ENCODE results near the gene PLBD2. TPM values are rescaled to one million over a fixed set of nuclear protein-coding genes. Genes with fewer than 3 reads are reported as not detected.
A peak's percentile ranks its signal among the peaks of the same experiment; 100 is the strongest.

PLBD2 gene
- total and polyA plus RNA-seq, 9 of the 15 experiments (the other 6 are each of a cell fraction or from before 2014, with no cell fraction given): 2.4 to 37.4 (median 6.0) TPM

DNA sequence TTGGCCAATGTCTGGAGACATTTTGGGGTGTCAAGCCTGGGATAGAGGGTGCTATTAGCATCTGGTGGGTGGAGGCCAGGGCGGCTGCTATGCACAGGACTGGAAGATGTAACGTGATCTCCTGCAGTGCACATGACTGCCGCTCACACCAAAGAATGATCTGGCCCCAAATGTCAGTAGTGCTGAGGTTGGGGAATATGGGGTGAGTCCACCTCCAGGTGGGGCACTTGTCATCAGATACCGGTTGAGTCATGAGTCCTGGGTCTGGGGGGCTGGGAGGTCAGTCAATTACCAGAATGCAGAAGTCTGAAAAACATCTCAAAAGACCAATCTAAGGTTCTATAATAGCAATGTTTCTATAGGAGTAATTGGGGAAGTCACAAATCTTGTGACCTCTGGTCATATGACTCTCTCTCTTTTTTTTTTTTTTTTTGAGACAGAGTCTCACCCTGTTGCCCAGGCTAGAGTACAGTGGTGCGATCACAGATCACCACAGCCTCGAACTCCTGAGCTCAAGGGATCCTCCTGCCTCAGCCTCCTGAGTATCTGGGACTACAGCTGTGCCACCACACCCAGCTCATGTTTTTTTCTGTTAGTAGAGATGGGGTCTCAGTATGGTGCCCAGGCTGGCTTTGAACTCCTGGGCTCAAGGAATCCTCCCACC, 57.8 kb downstream of the PLBD2 start (continued):
- TF ChIP-seq CHD1 (IDR thresholded peaks at IDR 0.05; ENCODE audit: low read length) (no peak), ARID3B (CRISPR knock-in tag; IDR thresholded peaks at IDR 0.05; ENCODE audit: borderline replicate concordance) (no peak), NFE2 (IDR thresholded peaks at IDR 0.05; ENCODE audit: low read depth) (no peak), IFI16 (CRISPR knock-in tag; IDR thresholded peaks at IDR 0.05) (no peak), TEAD4 (IDR thresholded peaks at IDR 0.05; ENCODE audit: low read length) (no peak), TEAD4 (CRISPR knock-in tag; IDR thresholded peaks at IDR 0.05; ENCODE audit: borderline replicate concordance) (no peak), ZNF511 (CRISPR knock-in tag; IDR thresholded peaks at IDR 0.05) (no peak), ZNF239 (CRISPR knock-in tag; IDR thresholded peaks at IDR 0.05) (no peak), MCM2 (IDR thresholded peaks at IDR 0.05; ENCODE audit: low read depth) (no peak), ESRRA (IDR thresholded peaks at IDR 0.05; ENCODE audit: borderline replicate concordance, low read depth) (0 out of 2 replicates have a peak, but pooled peaks have one; percentile 17), BCOR (IDR thresholded peaks at IDR 0.05) (peak; percentile 66; the same call in 1 of the 2 replicates), FOXJ2 (tag; IDR thresholded peaks at IDR 0.05) (no peak), ZFX (CRISPR knock-in tag; IDR thresholded peaks at IDR 0.05) (peak; percentile 35; the same call in 1 of the 2 replicates), TAF9B (IDR thresholded peaks at IDR 0.05; ENCODE audit: partially characterized antibody) (no peak), ADNP (tag; IDR thresholded peaks at IDR 0.05) (peak; percentile 78; the same call in 1 of the 2 replicates), MEF2A (IDR thresholded peaks at IDR 0.05; ENCODE audit: control insufficient read depth, low read depth, low read length) (no peak)
- TF ChIP-seq, protein P1, sequence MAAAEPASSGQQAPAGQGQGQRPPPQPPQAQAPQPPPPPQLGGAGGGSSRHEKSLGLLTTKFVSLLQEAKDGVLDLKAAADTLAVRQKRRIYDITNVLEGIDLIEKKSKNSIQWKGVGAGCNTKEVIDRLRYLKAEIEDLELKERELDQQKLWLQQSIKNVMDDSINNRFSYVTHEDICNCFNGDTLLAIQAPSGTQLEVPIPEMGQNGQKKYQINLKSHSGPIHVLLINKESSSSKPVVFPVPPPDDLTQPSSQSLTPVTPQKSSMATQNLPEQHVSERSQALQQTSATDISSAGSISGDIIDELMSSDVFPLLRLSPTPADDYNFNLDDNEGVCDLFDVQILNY (CRISPR knock-in tag; IDR thresholded peaks at IDR 0.05): no peak
- TF ChIP-seq, protein P2, sequence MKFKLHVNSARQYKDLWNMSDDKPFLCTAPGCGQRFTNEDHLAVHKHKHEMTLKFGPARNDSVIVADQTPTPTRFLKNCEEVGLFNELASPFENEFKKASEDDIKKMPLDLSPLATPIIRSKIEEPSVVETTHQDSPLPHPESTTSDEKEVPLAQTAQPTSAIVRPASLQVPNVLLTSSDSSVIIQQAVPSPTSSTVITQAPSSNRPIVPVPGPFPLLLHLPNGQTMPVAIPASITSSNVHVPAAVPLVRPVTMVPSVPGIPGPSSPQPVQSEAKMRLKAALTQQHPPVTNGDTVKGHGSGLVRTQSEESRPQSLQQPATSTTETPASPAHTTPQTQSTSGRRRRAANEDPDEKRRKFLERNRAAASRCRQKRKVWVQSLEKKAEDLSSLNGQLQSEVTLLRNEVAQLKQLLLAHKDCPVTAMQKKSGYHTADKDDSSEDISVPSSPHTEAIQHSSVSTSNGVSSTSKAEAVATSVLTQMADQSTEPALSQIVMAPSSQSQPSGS (CRISPR knock-in tag; IDR thresholded peaks at IDR 0.05): no peak

Measured in K562 (cell line).